ENCODE results near the gene RWDD4. TPM values are rescaled to one million over a fixed set of nuclear protein-coding genes. Genes with fewer than 3 reads are reported as not detected.

Gene RWDD4
- total RNA-seq, 4 donors from 2014 or later, result 34.6 to 65.2 (median 51.9) TPM

Other genes with a start within 250 kb of the RWDD4 start
- 10 to 100 TPM in 3 of 4 donors, 1 to 10 TPM in 1; 9.2 to 17.3 (median 12.2) TPM for gene CDKN2AIP, start 214.5 kb downstream of the RWDD4 start, total RNA-seq
- 10 to 100 TPM; 18.9 to 46.2 (median 24.0) TPM for gene ING2, start 154.1 kb downstream of the RWDD4 start, total RNA-seq
- gene TRAPPC11, start 108 bp upstream of the RWDD4 start, total RNA-seq, result 10 to 100 TPM; 19.3 to 31.7 (median 20.8) TPM
- gene STOX2, start 246.1 kb upstream of the RWDD4 start, total RNA-seq, result 1 to 10 TPM; 3.3 to 8.3 (median 5.9) TPM

All from gastrocnemius medialis (tissue), 4 donors.